Measurements from ENCODE around the gene TSPAN15. TPM values are rescaled to one million over a fixed set of nuclear protein-coding genes. Genes with fewer than 3 reads are reported as not detected.

Gene TSPAN15
- total RNA-seq, 2 experiments from 2014 or later = 2.4 to 3.1 TPM

- ChIA-PET POLR2A (interaction anchor here (0.6 to 0.8 kb wide), 3 partner anchors 10 to 52 kb away, joined by 3 to 6 read pairs (median 4); no protein-coding TSS in a partner anchor), CTCF (ENCODE audit: unreplicated experiment) (no interaction called here)
- H3K79me2 ChIP-seq (ENCODE audit: insufficient read depth, low read depth, low read length) = no peaks in the 10 kb centered on the region
- no TSS peak for BruUV-seq (replicated peaks)
- no peak for TF ChIP-seq CTCF (conservative IDR thresholded peaks at IDR 0.05; ENCODE audit: low read length)
- no peak for TF ChIP-seq EZH2phosphoT487 (IDR thresholded peaks at IDR 0.05; ENCODE audit: borderline replicate concordance, low read depth, low read length)
- DNase-seq (ENCODE audit: low spot score) = no peak
- no peak overlapping the region for H2AFZ ChIP-seq (ENCODE audit: low read length)
- H3K27ac ChIP-seq (ENCODE audit: low read depth, low read length, poor library complexity, severe bottlenecking) = no peak overlapping the region
- H4K20me1 ChIP-seq (ENCODE audit: insufficient read depth, low read length) = no peaks in the 10 kb centered on the region
- H3K4me3 ChIP-seq (ENCODE audit: low read depth, low read length, poor library complexity, severe bottlenecking) = no peak overlapping the region
- no peaks in the 10 kb centered on the region for H3K36me3 ChIP-seq (ENCODE audit: insufficient read depth, low read length)
- no peak overlapping the region for H3K4me2 ChIP-seq (ENCODE audit: low read length)
- no peaks in the 10 kb centered on the region for H3K9me3 ChIP-seq (ENCODE audit: low read length)
- H3K4me1 ChIP-seq (ENCODE audit: insufficient read depth, low read length, poor library complexity, severe bottlenecking) = no peaks in the 10 kb centered on the region
- H3K9me2 ChIP-seq (ENCODE audit: insufficient read depth, low read length) = no peaks in the 10 kb centered on the region
- intact Hi-C loops (cut with micrococcal nuclease; ENCODE audit: unreplicated experiment) = no loop called here
Observed at GRCh38 chr10:69439813-69440506, 11.3 kb upstream of the TSPAN15 start.

GRCh38 chr10:69443354-69443753, 7.9 kb upstream of the TSPAN15 start:
- H3K4me3 ChIP-seq (ENCODE audit: low read depth, low read length, poor library complexity, severe bottlenecking) = no peak overlapping the region
- no peaks in the 10 kb centered on the region for H3K9me3 ChIP-seq (ENCODE audit: low read length)
- H3K4me2 ChIP-seq (ENCODE audit: low read length) = no peak overlapping the region
- ChIA-PET POLR2A (no interaction called here), CTCF (ENCODE audit: unreplicated experiment) (no interaction called here)
- H3K27ac ChIP-seq (ENCODE audit: low read depth, low read length, poor library complexity, severe bottlenecking) = no peak overlapping the region
- TF ChIP-seq CTCF (conservative IDR thresholded peaks at IDR 0.05; ENCODE audit: low read length) = no peak
- TF ChIP-seq EZH2phosphoT487 (IDR thresholded peaks at IDR 0.05; ENCODE audit: borderline replicate concordance, low read depth, low read length) = no peak
- no peaks in the 10 kb centered on the region for H3K4me1 ChIP-seq (ENCODE audit: insufficient read depth, low read length, poor library complexity, severe bottlenecking)
- H3K36me3 ChIP-seq (ENCODE audit: insufficient read depth, low read length) = no peaks in the 10 kb centered on the region
- H2AFZ ChIP-seq (ENCODE audit: low read length) = no peak overlapping the region
- no peak for DNase-seq (ENCODE audit: low spot score)
- H3K9me2 ChIP-seq (ENCODE audit: insufficient read depth, low read length) = no peaks in the 10 kb centered on the region
- BruUV-seq (replicated peaks) = no TSS peak
- no peaks in the 10 kb centered on the region for H3K79me2 ChIP-seq (ENCODE audit: insufficient read depth, low read depth, low read length)
- intact Hi-C loops (cut with micrococcal nuclease; ENCODE audit: unreplicated experiment) = no loop called here
- no peaks in the 10 kb centered on the region for H4K20me1 ChIP-seq (ENCODE audit: insufficient read depth, low read length)

- no peak for TF ChIP-seq CTCF (conservative IDR thresholded peaks at IDR 0.05; ENCODE audit: low read length)
- no peak for TF ChIP-seq EZH2phosphoT487 (IDR thresholded peaks at IDR 0.05; ENCODE audit: borderline replicate concordance, low read depth, low read length)
- ChIA-PET CTCF (ENCODE audit: unreplicated experiment) (no interaction called here), POLR2A (interaction anchor here (1.0 kb wide), 1 partner anchor 15 kb away, joined by 3 read pairs; no protein-coding TSS in a partner anchor)
- intact Hi-C loops (cut with micrococcal nuclease; ENCODE audit: unreplicated experiment) = no loop called here
- BruUV-seq (replicated peaks) = no TSS peak
- no peaks in the 10 kb centered on the region for H3K4me1 ChIP-seq (ENCODE audit: insufficient read depth, low read length, poor library complexity, severe bottlenecking)
- H4K20me1 ChIP-seq (ENCODE audit: insufficient read depth, low read length) = no peaks in the 10 kb centered on the region
- no peak for DNase-seq (ENCODE audit: low spot score)
- H3K9me3 ChIP-seq (ENCODE audit: low read length) = no peaks in the 10 kb centered on the region
- no peak overlapping the region for H3K4me2 ChIP-seq (ENCODE audit: low read length)
- no peak overlapping the region for H3K4me3 ChIP-seq (ENCODE audit: low read depth, low read length, poor library complexity, severe bottlenecking)
- no peaks in the 10 kb centered on the region for H3K36me3 ChIP-seq (ENCODE audit: insufficient read depth, low read length)
- no peak overlapping the region for H3K27ac ChIP-seq (ENCODE audit: low read depth, low read length, poor library complexity, severe bottlenecking)
- no peaks in the 10 kb centered on the region for H3K9me2 ChIP-seq (ENCODE audit: insufficient read depth, low read length)
- no peak overlapping the region for H2AFZ ChIP-seq (ENCODE audit: low read length)
- H3K79me2 ChIP-seq (ENCODE audit: insufficient read depth, low read depth, low read length) = no peaks in the 10 kb centered on the region
Observed at GRCh38 chr10:69445041-69445440, 6.2 kb upstream of the TSPAN15 start.
